Neural crest cell (in vitro differentiated cells): Measurements from ENCODE around the gene RPRD2. TPM values are rescaled to one million over a fixed set of nuclear protein-coding genes. Genes with fewer than 3 reads are reported as not detected.
"Not testable (repeated sequence)": the region's sequence is repeated elsewhere in the genome, so short reads cannot be mapped to it uniquely, and the experiment has no call there.

Experiments used
- DNase-seq: peaks from one replicate; pipeline ENCODE4 v3.0.0; 2021; ENCODE audit warnings: low read depth, mixed read lengths, low spot score
- H3K27ac Mint-ChIP-seq: one replicate; pipeline ENCODE4 v1.8.0; 2021; ENCODE audit warnings: mild to moderate bottlenecking, mixed read lengths; ENCODE audit not compliant: unreplicated experiment
- H3K27me3 Mint-ChIP-seq: 2 replicates; pipeline ENCODE4 v1.8.0; 2021; ENCODE audit warnings: low read depth, mild to moderate bottlenecking, mixed read lengths
- H3K36me3 Mint-ChIP-seq: 2 replicates; pipeline ENCODE4 v1.8.0; 2021; ENCODE audit warnings: low read depth, mild to moderate bottlenecking, mixed read lengths
- H3K4me1 Mint-ChIP-seq: 2 replicates; pipeline ENCODE4 v1.8.0; 2021; ENCODE audit warnings: mixed read lengths
- H3K4me3 Mint-ChIP-seq: one replicate; pipeline ENCODE4 v1.8.0; 2021; ENCODE audit warnings: mild to moderate bottlenecking, mixed read lengths
- H3K9me3 Mint-ChIP-seq: 2 replicates; pipeline ENCODE4 v1.8.0; 2021; ENCODE audit warnings: mixed read lengths
- total RNA-seq: library from RNA; stranded (reverse); gene quantifications from 2 replicates; pipeline ENCODE4 v1.2.1, GENCODE V29; 2021
- TF ChIP-seq, protein P1 (sequence below): fragments of 200-600 bp; sonication (generic); conservative IDR thresholded peaks from 2 replicates; pipeline ENCODE4 v1.5.0; 2021; ENCODE audit warnings: antibody characterized with exemption, mild to moderate bottlenecking

RPRD2 gene
- total RNA-seq, 1 donor from 2014 or later: 40.8 TPM

DNA sequence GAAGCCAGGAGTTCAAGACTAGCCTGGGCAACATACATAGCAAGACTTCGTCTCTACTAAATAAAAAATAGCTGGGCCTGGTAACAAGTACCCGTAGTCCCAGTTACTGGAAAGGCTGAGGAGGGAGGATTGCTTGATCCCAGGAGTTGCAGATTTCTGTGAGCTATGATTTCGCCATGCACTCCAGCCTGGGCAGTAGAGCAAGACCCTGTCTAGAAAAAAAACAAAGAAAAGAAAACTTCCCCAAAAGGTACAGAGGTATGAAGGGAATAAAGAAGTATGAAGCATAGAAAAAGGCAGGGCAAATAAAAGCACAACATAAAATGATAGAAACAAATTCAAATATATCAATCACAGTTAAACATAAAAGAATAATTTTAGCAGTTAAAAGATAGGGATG is 28.7 kb downstream of the RPRD2 start:
- H3K4me3 Mint-ChIP-seq: no peak overlapping the region
- no peak overlapping the region for H3K27ac Mint-ChIP-seq
- no peaks in the 10 kb centered on the region for H3K4me1 Mint-ChIP-seq
- DNase-seq: no peak
- H3K36me3 Mint-ChIP-seq: peaks cover 22% of the 10 kb centered on the region
- H3K27me3 Mint-ChIP-seq: no peaks in the 10 kb centered on the region
- H3K9me3 Mint-ChIP-seq: peaks cover 14% of the 10 kb centered on the region
- TF ChIP-seq, protein P1, sequence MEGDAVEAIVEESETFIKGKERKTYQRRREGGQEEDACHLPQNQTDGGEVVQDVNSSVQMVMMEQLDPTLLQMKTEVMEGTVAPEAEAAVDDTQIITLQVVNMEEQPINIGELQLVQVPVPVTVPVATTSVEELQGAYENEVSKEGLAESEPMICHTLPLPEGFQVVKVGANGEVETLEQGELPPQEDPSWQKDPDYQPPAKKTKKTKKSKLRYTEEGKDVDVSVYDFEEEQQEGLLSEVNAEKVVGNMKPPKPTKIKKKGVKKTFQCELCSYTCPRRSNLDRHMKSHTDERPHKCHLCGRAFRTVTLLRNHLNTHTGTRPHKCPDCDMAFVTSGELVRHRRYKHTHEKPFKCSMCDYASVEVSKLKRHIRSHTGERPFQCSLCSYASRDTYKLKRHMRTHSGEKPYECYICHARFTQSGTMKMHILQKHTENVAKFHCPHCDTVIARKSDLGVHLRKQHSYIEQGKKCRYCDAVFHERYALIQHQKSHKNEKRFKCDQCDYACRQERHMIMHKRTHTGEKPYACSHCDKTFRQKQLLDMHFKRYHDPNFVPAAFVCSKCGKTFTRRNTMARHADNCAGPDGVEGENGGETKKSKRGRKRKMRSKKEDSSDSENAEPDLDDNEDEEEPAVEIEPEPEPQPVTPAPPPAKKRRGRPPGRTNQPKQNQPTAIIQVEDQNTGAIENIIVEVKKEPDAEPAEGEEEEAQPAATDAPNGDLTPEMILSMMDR: no peak

DNA sequence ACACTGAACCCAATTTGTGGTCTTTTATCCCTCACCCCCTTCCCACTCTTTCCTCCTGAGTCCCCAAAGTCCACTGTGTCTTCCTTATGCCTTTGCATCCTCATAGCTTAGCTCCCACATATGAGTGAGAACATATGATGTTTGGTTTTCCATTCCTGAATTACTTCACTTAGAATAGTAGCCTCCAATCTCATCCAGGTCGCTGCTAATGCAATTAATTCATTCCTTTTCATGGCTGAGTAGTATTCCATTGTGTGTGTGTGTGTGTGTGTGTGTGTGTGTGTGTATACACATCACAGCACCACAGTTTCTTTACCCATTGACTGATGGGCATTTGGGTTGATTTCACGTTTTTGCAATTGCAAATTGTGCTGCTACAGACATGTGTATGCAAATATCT is 31.2 kb downstream of the RPRD2 start:
- not testable (repeated sequence) for DNase-seq, H3K4me3 Mint-ChIP-seq, H3K27me3 Mint-ChIP-seq, H3K4me1 Mint-ChIP-seq, H3K27ac Mint-ChIP-seq
- Mint-ChIP-seq H3K9me3 (peaks cover 19% of the 10 kb centered on the region), H3K36me3 (peaks cover 27% of the 10 kb centered on the region)

DNA sequence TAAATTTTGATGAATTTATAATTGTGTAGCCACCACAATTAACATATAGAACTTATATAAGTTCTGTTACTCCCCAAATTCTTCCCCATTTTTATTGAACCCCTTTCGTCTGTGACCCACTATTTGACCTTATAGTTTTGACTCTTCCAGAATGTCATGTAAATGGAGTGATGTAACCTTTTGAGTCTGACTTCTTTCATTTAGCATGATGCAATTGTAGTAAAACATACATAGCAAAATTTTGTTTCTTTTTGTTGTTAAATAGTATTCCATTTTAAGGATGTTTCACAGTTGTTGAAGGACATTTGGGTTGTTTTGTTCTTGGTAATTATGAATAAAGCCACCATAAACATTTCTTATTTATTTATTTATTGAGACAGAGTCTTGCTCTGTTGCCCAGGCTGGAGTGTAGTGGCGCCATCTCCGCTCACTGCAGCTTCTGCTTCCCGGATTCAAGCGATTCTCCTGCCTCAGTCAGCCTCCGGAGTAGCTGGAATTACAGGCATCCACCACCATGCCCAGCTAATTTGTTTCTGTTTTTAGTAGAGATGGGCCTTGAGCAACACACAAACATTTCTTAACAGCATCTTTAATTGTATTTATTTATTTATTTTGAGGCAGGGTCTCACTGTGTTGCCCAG is 33.6 kb downstream of the RPRD2 start:
- TF ChIP-seq, protein P1: no peak
- Mint-ChIP-seq H3K27me3 (no peaks in the 10 kb centered on the region), H3K27ac (no peak overlapping the region), H3K4me3 (no peak overlapping the region), H3K4me1 (no peaks in the 10 kb centered on the region), H3K9me3 (peaks cover 21% of the 10 kb centered on the region), H3K36me3 (peaks cover 30% of the 10 kb centered on the region)
- DNase-seq: no peak

DNA sequence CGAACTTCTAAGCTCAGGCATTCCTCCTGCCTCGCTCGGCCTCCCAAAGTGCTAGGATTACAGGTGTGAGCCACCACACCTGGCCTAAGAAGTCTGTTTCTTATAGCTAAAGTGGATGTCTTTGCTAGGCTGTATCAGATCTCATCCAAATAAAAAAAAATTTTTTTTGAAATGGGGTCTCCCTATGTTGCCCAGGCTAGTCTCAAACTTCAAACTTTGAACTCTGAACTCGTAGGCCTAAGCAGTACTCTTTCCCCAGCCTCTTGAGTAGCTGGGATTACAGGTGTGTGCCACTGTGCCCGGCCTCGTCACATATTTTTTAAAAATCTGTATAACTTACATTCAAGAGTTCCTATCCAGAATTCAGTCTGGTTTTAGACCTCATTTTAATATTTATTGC is 40.5 kb downstream of the RPRD2 start:
- Mint-ChIP-seq H3K9me3 (peaks cover 7% of the 10 kb centered on the region), H3K27ac (no peak overlapping the region), H3K36me3 (peaks cover 10% of the 10 kb centered on the region), H3K4me3 (no peak overlapping the region), H3K4me1 (peaks cover 13% of the 10 kb centered on the region), H3K27me3 (no peaks in the 10 kb centered on the region)
- TF ChIP-seq, protein P1: no peak
- no peak for DNase-seq

DNA sequence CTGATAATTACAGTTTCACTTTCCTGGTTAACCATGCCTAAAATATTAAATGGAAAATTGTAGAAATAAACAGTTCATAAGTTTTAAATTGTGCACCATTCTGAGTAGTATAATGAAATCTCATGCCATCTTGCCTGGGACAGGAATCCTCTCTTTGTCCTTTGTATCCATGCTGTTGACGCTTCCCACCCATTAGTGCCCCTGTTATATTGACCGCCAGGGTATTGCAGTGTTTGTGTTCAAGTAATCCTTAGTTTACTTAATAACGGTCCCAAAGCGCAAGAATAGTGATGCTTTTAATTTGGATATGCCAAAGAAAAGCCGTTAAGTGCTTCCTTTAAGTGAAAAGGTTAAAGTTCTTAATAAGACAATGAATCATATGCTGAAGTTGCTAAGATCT is 41.7 kb downstream of the RPRD2 start:
- Mint-ChIP-seq H3K9me3 (no peaks in the 10 kb centered on the region), H3K36me3 (peaks cover 2% of the 10 kb centered on the region), H3K27me3 (no peaks in the 10 kb centered on the region), H3K4me3 (no peak overlapping the region), H3K27ac (no peak overlapping the region), H3K4me1 (peaks cover 23% of the 10 kb centered on the region)
- TF ChIP-seq, protein P1: no peak
- no peak for DNase-seq

DNA sequence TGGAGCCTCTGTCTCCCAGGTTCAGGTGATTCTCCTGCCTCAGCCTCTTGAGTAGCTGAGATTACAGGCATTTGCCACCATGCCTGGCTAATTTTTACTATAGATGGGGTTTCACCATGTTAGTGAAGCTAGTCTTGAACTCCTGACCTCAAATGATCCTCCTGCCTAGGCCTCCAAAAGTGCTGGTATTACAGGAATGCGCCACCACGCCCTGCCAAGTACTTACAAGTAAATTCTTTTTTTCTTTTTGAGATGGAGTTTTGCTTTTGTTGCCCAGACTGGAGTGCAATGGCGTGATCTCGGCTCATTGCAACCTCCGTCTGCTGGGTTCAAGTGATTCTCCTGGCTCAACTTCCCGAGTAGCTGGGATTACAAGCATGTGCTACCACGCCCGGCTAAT is 42.5 kb downstream of the RPRD2 start:
- DNase-seq: no peak
- Mint-ChIP-seq H3K27me3 (no peaks in the 10 kb centered on the region), H3K27ac (no peak overlapping the region), H3K4me1 (peaks cover 27% of the 10 kb centered on the region), H3K9me3 (no peaks in the 10 kb centered on the region), H3K4me3 (no peak overlapping the region), H3K36me3 (peaks cover 2% of the 10 kb centered on the region)
- TF ChIP-seq, protein P1: no peak
